Liver (tissue), 9 donors: Measurements from ENCODE around the gene NT5C2. TPM values are rescaled to one million over a fixed set of nuclear protein-coding genes. Genes with fewer than 3 reads are reported as not detected.

Experiments used
- DNase-seq: peaks from one replicate; pipeline ENCODE4 v3.0.0-alpha.2; 2017; ENCODE audit warnings: low spot score
- H3K27ac ChIP-seq, 2 donors: one replicate each; pipeline ENCODE4 v1.7.0; 2013; ENCODE audit warnings: inconsistent platforms in 2 of 2, low read length in 2 of 2, control low read depth in 1 of 2, low read depth in 1 of 2, mild to moderate bottlenecking in 1 of 2
- H3K27me3 ChIP-seq, 4 donors: one replicate each; pipeline versions ENCODE4 v1.6.1 to v1.7.0; 2013; ENCODE audit warnings: low read length in 3 of 4, inconsistent platforms in 1 of 4, mild to moderate bottlenecking in 1 of 4, moderate library complexity in 1 of 4; ENCODE audit not compliant: control insufficient read depth in 4 of 4, insufficient read depth in 4 of 4
- H3K36me3 ChIP-seq, 4 donors: one replicate each; pipeline versions ENCODE4 v1.6.1 to v1.7.0; 2013; ENCODE audit warnings: low read length in 3 of 4, mild to moderate bottlenecking in 3 of 4, low read depth in 1 of 4, moderate library complexity in 1 of 4; ENCODE audit not compliant: control insufficient read depth in 4 of 4, insufficient read depth in 3 of 4
- H3K4me1 ChIP-seq, 4 donors: one replicate each; pipeline versions ENCODE4 v1.6.1 to v1.7.0; 2013; ENCODE audit warnings: low read length in 3 of 4, mild to moderate bottlenecking in 3 of 4, moderate library complexity in 1 of 4; ENCODE audit not compliant: control insufficient read depth in 4 of 4, insufficient read depth in 4 of 4
- H3K4me3 ChIP-seq, 3 donors: one replicate each; pipeline versions ENCODE4 v1.6.1 to v1.7.0; 2013; ENCODE audit warnings: low read length in 3 of 3, control low read depth in 1 of 3, low read depth in 1 of 3, mild to moderate bottlenecking in 1 of 3
- H3K9ac ChIP-seq, 2 donors: one replicate each; pipeline ENCODE4 v1.7.0; 2013; ENCODE audit warnings: low read length in 2 of 2, mild to moderate bottlenecking in 2 of 2, moderate library complexity in 2 of 2, control low read depth in 1 of 2, low read depth in 1 of 2
- H3K9me3 ChIP-seq, 4 donors: one replicate each; pipeline versions ENCODE4 v1.6.1 to v1.7.0; 2013; ENCODE audit warnings: low read length in 3 of 4; ENCODE audit not compliant: control insufficient read depth in 4 of 4
- FOXA2 ChIP-seq: IDR thresholded peaks from 2 replicates; pipeline ENCODE4 v1.6.1; 2016; ENCODE audit warnings: antibody characterized with exemption
- GABPA ChIP-seq, 2 donors: IDR thresholded peaks in 1 of 2; conservative IDR thresholded peaks in 1 of 2; 2 replicates each; pipeline ENCODE4 v1.6.1; 2016; ENCODE audit warnings: antibody characterized with exemption in 2 of 2, mild to moderate bottlenecking in 1 of 2, moderate library complexity in 1 of 2
- HNF4A ChIP-seq, 2 donors: conservative IDR thresholded peaks; 2 replicates each; pipeline ENCODE4 v1.6.1; 2016; ENCODE audit warnings: antibody characterized with exemption in 2 of 2, mild to moderate bottlenecking in 2 of 2
- HNF4G ChIP-seq: IDR thresholded peaks from 2 replicates; pipeline ENCODE4 v1.6.1; 2016; ENCODE audit warnings: antibody characterized with exemption
- JUND ChIP-seq, 2 donors: IDR thresholded peaks; 2 replicates each; pipeline ENCODE4 v1.6.1; 2016; ENCODE audit warnings: antibody characterized with exemption in 2 of 2
- NR2F2 ChIP-seq: IDR thresholded peaks from 2 replicates; pipeline ENCODE4 v1.6.1; 2016; ENCODE audit warnings: antibody characterized with exemption
- RXRA ChIP-seq, 2 donors: IDR thresholded peaks; 2 replicates each; pipeline ENCODE4 v1.6.1; 2017 to 2018; ENCODE audit warnings: antibody characterized with exemption in 2 of 2, mild to moderate bottlenecking in 1 of 2
- SP1 ChIP-seq: IDR thresholded peaks from 2 replicates; pipeline ENCODE4 v1.6.1; 2018; ENCODE audit warnings: antibody characterized with exemption, mild to moderate bottlenecking
- TAF1 ChIP-seq: conservative IDR thresholded peaks from 2 replicates; pipeline ENCODE4 v1.6.1; 2016; ENCODE audit warnings: antibody characterized with exemption, mild to moderate bottlenecking
- YY1 ChIP-seq: IDR thresholded peaks from 2 replicates; pipeline ENCODE4 v1.6.1; 2016; ENCODE audit warnings: antibody characterized with exemption, mild to moderate bottlenecking
- WGBS: extraction: QIAGEN DNeasy Blood & Tissue Kit; methylation state at CpG from one replicate; pipeline ENCODE4 v1.1.7; 2013; 5-methylcytosine and 5-hydroxymethylcytosine counted together
- polyA plus RNA-seq, 2 donors: library from polyadenylated mRNA; stranded (reverse) in 1 of 2; unstranded in 1 of 2; fragments of 200-250 nt in 1 of 2; fragments of >200 nt in 1 of 2; fragmentation: Nextera tagmentation in 1 of 2; extraction: Ambion mirVana in 1 of 2; gene quantifications; one replicate each; pipeline versions ENCODE4 v1.2.1 to v1.2.3, GENCODE V29; 2013 to 2015
- total RNA-seq, 2 donors: library from RNA; depleted of rRNA; stranded (reverse); fragments of >200 nt; gene quantifications; one replicate each; pipeline ENCODE4 v1.2.3, GENCODE V29; 2014
- TF ChIP-seq, protein P1 (sequence below): IDR thresholded peaks from 2 replicates; pipeline ENCODE4 v1.6.1; 2016; ENCODE audit warnings: antibody characterized with exemption
- TF ChIP-seq, protein P2 (sequence below): fragments of 150-350 bp; IDR thresholded peaks from 2 replicates; pipeline ENCODE4 v1.5.1; 2017; ENCODE audit warnings: improper control_type of control experiment, low read depth, low read length; ENCODE audit not compliant: missing input control
- TF ChIP-seq, protein P3 (sequence below): IDR thresholded peaks from 2 replicates; pipeline ENCODE4 v1.6.1; 2016; ENCODE audit warnings: antibody characterized with exemption
- TF ChIP-seq, protein P4 (sequence below): IDR thresholded peaks from 2 replicates; pipeline ENCODE4 v1.6.1; 2016; ENCODE audit warnings: antibody characterized with exemption
- donor health status: healthy.
- donor health status: healthy.
- donor health status: healthy.
- donor health status: healthy.
- donor health status: healthy.

NT5C2 gene
- total and polyA plus RNA-seq, 4 donors, result 14.4 to 65.3 (median 33.0) TPM

DNA sequence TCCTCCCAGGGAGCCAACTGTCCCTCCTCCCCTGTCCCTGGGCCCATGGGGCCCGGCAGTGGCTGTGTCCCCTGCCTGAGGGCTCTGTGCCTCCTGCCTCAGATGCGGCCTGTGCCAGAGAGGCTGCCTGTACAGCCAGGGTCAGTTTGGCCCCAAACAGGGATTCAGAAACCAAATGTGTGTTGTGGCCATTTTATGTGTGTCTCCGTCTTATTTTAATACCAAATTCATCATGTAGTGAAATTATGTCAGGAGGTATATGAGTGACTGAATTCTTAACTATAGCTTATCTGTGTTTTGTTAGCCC is 114.8 kb downstream of the NT5C2 start:
- no peak overlapping the region for H3K27ac ChIP-seq
- H3K4me1 ChIP-seq, result no peaks in the 10 kb centered on the region
- DNase-seq, result no peak
- 87% methylated on average over 3 of the region's 3 CpGs for WGBS
- H3K4me3 ChIP-seq, result no peak overlapping the region
- peaks cover 0 to 27% (median 19%) of the 10 kb centered on the region in 4 donors for H3K36me3 ChIP-seq
- H3K9ac ChIP-seq, result no peak overlapping the region
- TF ChIP-seq, protein P1, sequence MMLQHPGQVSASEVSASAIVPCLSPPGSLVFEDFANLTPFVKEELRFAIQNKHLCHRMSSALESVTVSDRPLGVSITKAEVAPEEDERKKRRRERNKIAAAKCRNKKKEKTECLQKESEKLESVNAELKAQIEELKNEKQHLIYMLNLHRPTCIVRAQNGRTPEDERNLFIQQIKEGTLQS, result no peak
- TF ChIP-seq FOXA2, result no peak
- no peak for TF ChIP-seq SP1
- TF ChIP-seq, protein P2, sequence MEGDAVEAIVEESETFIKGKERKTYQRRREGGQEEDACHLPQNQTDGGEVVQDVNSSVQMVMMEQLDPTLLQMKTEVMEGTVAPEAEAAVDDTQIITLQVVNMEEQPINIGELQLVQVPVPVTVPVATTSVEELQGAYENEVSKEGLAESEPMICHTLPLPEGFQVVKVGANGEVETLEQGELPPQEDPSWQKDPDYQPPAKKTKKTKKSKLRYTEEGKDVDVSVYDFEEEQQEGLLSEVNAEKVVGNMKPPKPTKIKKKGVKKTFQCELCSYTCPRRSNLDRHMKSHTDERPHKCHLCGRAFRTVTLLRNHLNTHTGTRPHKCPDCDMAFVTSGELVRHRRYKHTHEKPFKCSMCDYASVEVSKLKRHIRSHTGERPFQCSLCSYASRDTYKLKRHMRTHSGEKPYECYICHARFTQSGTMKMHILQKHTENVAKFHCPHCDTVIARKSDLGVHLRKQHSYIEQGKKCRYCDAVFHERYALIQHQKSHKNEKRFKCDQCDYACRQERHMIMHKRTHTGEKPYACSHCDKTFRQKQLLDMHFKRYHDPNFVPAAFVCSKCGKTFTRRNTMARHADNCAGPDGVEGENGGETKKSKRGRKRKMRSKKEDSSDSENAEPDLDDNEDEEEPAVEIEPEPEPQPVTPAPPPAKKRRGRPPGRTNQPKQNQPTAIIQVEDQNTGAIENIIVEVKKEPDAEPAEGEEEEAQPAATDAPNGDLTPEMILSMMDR, result no peak
- no peak for TF ChIP-seq TAF1
- H3K27me3 ChIP-seq, result no peaks in the 10 kb centered on the region
- no peaks in the 10 kb centered on the region for H3K9me3 ChIP-seq

- 91% methylated on average over 16 of the region's 16 CpGs for WGBS
Observed at GRCh38 chr10:103077491-103078308, 115.4 kb downstream of the NT5C2 start.

GRCh38 chr10:103077020-103077419 is 116.1 kb downstream of the NT5C2 start:
- no peaks in the 10 kb centered on the region for H3K9me3 ChIP-seq
- H3K36me3 ChIP-seq, result peaks cover 0 to 27% (median 19%) of the 10 kb centered on the region in 4 donors
- H3K27ac ChIP-seq, result no peak overlapping the region
- TF ChIP-seq GABPA (IDR thresholded peaks at IDR 0.05 in 1 of 2, conservative IDR thresholded peaks at IDR 0.05 in 1 of 2) (no peak), JUND (IDR thresholded peaks at IDR 0.05) (no peak), HNF4A (conservative IDR thresholded peaks at IDR 0.05) (no peak), HNF4G (no peak), NR2F2 (no peak), TAF1 (no peak), YY1 (no peak), RXRA (IDR thresholded peaks at IDR 0.05) (no peak)
- TF ChIP-seq, protein P3, sequence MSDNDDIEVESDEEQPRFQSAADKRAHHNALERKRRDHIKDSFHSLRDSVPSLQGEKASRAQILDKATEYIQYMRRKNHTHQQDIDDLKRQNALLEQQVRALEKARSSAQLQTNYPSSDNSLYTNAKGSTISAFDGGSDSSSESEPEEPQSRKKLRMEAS, result no peak
- TF ChIP-seq, protein P4, sequence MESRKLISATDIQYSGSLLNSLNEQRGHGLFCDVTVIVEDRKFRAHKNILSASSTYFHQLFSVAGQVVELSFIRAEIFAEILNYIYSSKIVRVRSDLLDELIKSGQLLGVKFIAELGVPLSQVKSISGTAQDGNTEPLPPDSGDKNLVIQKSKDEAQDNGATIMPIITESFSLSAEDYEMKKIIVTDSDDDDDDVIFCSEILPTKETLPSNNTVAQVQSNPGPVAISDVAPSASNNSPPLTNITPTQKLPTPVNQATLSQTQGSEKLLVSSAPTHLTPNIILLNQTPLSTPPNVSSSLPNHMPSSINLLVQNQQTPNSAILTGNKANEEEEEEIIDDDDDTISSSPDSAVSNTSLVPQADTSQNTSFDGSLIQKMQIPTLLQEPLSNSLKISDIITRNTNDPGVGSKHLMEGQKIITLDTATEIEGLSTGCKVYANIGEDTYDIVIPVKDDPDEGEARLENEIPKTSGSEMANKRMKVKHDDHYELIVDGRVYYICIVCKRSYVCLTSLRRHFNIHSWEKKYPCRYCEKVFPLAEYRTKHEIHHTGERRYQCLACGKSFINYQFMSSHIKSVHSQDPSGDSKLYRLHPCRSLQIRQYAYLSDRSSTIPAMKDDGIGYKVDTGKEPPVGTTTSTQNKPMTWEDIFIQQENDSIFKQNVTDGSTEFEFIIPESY, result no peak
- no peak for DNase-seq
- no peak overlapping the region for H3K9ac ChIP-seq
- no peaks in the 10 kb centered on the region for H3K4me1 ChIP-seq
- no peaks in the 10 kb centered on the region for H3K27me3 ChIP-seq
- 97% methylated on average over 21 of the region's 21 CpGs for WGBS
- H3K4me3 ChIP-seq, result no peak overlapping the region

More at GRCh38 chr10:103077491-103078308, 115.4 kb downstream of the NT5C2 start:
- Histone ChIP-seq H3K9me3 (no peaks in the 10 kb centered on the region), H3K27ac (no peak overlapping the region), H3K27me3 (no peaks in the 10 kb centered on the region), H3K4me1 (no peaks in the 10 kb centered on the region), H3K4me3 (no peak overlapping the region), H3K36me3 (peaks cover 0 to 27% (median 19%) of the 10 kb centered on the region in 4 donors), H3K9ac (no peak overlapping the region)
- DNase-seq, result no peak
- TF ChIP-seq, protein P2, result no peak
- TF ChIP-seq RXRA (IDR thresholded peaks at IDR 0.05) (no peak), HNF4G (no peak), YY1 (no peak), NR2F2 (no peak)
